GM19193 (cell line): ENCODE results near the gene RFX3.

ENCODE experiments used
- POLR2A ChIP-seq: IDR thresholded peaks from 4 replicates; pipeline ENCODE4 v1.6.1; 2011; ENCODE audit not compliant: insufficient read depth, insufficient read length; ENCODE audit errors: extremely low read depth

Gene RFX3

GRCh38 chr9:3525836-3526164 is at the start of gene RFX3:
TSS of gene RFX3 (minus strand) at chr9:3526001. CDS start at chr9:3395588, 130,413 bp downstream.
- TF ChIP-seq POLR2A = no peak

- no peak for TF ChIP-seq POLR2A
Measured at GRCh38 chr9:3571500-3571899, 45.7 kb upstream of the RFX3 start.

- TF ChIP-seq POLR2A = no peak
Measured at GRCh38 chr9:3569529-3569928, 43.7 kb upstream of the RFX3 start.

- no peak for TF ChIP-seq POLR2A
Measured at GRCh38 chr9:3567988-3568387, 42.2 kb upstream of the RFX3 start.

- no peak for TF ChIP-seq POLR2A
Measured at GRCh38 chr9:3553076-3553765, 27.4 kb upstream of the RFX3 start.

DNA sequence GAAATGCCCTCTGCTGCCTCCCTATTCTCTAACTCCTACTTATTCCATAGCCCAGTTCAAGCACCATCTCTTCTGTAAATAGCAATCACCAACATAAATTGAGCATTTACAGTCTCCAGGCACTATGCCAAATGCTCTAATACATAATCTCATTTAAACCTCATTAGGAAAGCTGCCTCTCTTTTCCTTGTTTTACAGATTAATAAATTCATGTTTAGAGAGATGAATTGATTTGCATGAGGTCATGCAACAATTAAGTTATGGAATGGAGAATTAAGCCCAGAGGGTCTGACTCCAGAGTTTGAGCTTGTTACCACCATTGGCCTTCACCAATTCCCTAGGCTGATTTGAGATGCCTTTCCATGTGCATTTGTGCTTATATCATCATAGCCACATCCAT is 23.4 kb upstream of the RFX3 start:
- no peak for TF ChIP-seq POLR2A

- TF ChIP-seq POLR2A = no peak
Measured at GRCh38 chr9:3548648-3549047, 22.8 kb upstream of the RFX3 start.

DNA sequence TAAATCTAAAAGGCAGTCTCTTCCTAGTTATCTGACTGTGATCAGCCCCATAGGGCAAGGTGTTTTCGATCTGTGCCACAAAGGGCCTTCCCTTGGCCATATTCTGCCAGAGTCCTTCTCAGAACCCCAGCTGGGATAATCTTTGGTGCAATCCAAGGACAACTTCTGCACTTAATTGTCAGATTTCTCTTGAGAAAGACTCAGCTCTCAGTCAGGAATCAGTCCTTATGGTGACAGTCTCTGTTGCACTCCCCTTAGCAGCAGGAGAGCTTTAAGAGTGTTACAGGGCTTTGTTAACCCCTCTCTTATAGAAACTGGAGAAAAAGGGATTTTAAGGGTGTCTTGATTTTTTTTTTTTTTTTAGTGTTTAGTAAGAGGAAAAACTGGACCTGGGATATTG is 15.4 kb upstream of the RFX3 start:
- no peak for TF ChIP-seq POLR2A

DNA sequence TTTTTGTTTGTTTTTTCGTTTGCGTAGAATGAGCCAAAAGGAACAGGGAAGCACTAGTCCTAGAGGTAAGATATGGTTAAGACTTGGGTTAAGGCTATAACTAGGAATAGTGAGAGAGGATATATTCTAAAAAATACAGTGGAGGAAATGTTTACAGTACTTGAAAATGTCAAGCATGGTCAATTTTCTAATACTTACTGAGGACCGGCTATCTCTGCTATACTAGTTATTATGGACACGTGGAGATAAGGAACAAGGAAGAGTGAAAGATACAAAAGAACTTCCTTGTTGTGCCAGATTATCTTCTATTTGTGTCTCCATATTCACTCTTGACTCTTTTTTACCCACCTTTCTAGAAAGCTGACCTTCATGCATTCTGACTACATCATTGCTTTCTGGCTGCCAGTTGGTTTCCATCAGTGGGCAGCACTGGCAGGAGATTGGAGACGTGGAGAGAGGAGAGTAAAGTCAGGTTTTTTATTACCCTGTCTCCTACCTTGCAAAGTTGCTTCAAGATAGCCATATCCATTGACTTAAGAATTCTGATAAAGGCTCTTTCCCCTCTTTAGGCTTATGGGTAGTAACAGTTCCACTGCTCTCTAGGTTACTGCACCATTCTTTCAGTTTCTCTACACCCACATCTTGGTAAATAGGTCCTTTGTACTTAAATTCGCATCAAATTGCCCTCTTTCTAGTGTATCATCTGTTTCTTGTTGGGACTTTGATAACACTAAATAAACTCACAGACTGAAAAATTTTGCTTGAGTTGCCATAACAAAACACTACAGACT is 9.0 kb upstream of the RFX3 start:
- no peak for TF ChIP-seq POLR2A

DNA sequence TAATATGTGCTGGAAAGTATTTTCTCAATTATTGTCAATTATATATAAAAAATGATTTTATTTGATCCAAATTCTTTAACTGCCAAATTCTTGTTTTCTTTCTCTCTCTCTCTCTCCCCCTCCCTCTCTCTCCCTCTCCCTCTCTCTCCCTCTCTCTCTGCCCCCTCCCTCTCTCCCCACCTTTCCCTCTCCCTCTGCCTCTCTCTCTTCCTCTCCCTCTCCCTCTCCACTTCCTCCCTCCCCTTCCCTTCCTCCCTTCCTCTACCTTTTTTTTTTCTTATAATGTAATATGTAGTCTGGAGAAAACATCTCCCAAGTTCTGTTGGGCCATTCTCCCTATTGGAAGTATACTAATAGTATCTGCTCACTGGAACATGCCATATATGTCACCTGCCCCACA is 6.4 kb upstream of the RFX3 start:
- TF ChIP-seq POLR2A = no peak

DNA sequence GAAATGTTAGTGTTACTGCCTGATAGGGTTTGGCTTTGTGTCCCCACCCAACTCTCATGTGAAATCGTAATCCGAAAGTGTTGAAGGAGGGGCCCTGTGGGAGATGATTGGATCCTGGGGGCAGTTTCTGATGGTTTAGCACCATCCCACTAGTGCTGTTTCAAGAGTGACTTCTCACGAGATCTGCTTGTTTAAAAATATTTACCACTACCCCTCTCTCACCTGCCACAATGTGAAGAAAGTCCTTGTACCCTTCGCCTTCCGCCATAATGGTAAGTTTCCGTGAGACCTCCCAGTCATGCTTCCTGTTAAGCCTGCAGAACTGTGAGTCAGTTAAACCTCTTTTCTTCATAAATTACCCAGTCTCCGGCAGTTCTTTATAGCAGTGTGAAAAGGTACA is 2.6 kb upstream of the RFX3 start:
- TF ChIP-seq POLR2A = no peak

GRCh38 chr9:3526997-3527940 is 1.5 kb upstream of the RFX3 start:
- TF ChIP-seq POLR2A = no peak

GRCh38 chr9:3526165-3526996 is 580 bp upstream of the RFX3 start:
- peak; percentile 94 for TF ChIP-seq POLR2A

GRCh38 chr9:3525096-3525835 is 535 bp downstream of the RFX3 start:
- TF ChIP-seq POLR2A = no peak
